Measurements from ENCODE around the gene KLK14. TPM values are rescaled to one million over a fixed set of nuclear protein-coding genes. Genes with fewer than 3 reads are reported as not detected.

The KLK14 gene
- polyA plus RNA-seq, 1 donor from 2014 or later, result not detected

DNA sequence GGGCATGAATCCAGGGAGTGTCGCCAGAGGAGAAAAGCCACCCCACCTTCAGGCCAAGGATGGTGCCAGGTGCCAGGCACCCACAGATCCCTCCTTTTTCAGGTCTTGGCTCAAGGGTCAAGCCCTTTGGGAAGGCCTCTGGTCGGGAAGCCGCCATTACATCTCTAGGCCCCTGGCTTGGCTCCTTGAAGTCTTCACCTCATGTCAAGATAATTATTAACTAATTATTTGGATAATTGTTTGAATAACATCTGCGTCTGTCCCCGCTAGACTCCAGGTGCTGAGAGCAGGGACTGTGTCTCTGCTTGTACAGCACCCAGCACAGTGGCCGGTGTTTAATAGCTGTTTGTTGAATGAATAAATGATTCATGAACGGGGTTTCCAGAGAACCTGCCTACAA is 19.0 kb downstream of the KLK14 start:
- peaks cover 1% of the 10 kb centered on the region for H3K36me3 Mint-ChIP-seq
- H3K9me3 Mint-ChIP-seq, result peaks cover 0 to 8% (median 6%) of the 10 kb centered on the region in 3 donors
- H3K4me1 Mint-ChIP-seq, result peaks cover 0 to 3% (median 2%) of the 10 kb centered on the region in 3 donors
- H3K27me3 Mint-ChIP-seq, result peaks cover 35% of the 10 kb centered on the region
- no peak overlapping the region for H3K27ac Mint-ChIP-seq
- peak overlapping the region in 1 of 4 donors; percentile 43 for H3K4me3 Mint-ChIP-seq

DNA sequence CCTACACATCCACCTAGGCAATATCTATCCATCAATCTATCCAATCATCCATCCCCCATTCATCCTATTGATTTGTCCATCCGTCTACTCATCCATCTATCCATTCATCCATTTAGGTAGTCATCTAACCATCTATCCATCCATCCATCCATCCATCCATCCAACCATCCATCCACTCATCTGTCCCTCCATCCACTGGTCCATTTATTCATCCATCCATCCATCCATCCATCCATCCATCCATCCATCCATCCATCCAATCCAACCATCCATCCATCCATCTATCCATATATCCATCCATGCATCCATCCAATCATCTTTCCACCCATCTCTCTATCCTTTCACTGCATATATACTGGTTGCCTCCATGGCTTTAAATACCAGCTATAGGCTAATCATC is 21.7 kb downstream of the KLK14 start:
- Mint-ChIP-seq H3K27me3 (peaks cover 25% of the 10 kb centered on the region), H3K9me3 (peaks cover 0 to 4% (median 0%) of the 10 kb centered on the region in 3 donors), H3K27ac (no peak overlapping the region), H3K4me1 (peaks cover 0 to 3% (median 2%) of the 10 kb centered on the region in 3 donors), H3K4me3 (no peak overlapping the region), H3K36me3 (peaks cover 4% of the 10 kb centered on the region)

DNA sequence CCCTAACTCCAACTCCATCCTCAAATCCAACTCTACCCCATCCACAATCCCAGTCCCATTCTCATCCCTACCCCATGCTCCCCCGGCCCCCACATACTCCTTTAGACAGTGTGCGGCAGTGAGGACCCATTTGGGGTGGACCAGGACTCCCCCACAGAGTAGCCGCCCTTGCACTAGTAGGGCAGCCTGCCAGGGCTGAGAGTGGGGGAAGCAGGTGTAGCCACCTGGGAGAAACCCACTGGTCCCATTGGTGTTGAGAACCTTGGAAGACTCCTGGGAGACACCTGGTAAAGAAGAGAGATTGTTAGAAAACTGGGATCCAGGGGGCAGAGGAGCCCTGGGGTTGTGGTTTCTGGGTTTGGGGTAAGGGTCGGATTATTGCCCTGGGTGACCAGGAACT is 22.4 kb downstream of the KLK14 start:
- Mint-ChIP-seq H3K27me3 (peaks cover 24% of the 10 kb centered on the region), H3K9me3 (peaks cover 0 to 4% (median 1%) of the 10 kb centered on the region in 3 donors), H3K36me3 (peaks cover 3% of the 10 kb centered on the region), H3K4me3 (no peak overlapping the region), H3K27ac (no peak overlapping the region), H3K4me1 (peaks cover 0 to 3% (median 1%) of the 10 kb centered on the region in 3 donors)

DNA sequence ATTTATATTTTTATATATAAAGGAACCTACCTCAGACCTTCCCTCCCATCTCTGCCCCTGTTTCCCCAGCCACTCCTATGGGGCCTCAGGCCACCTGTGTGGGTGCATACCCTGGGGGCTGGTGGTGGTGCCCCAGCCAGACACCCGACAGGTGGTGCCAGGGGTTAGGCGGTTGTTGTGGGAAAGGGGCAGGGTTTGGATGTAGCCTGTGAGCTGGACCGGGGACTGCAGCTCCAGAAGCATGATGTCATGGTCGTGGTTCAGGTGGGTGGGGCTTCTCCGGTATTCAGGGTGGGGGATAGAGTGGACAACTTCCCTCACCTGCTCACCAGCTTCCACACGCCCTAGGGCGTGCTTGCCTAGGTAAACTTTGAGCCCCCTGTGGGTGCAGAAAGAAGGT is 23.0 kb downstream of the KLK14 start:
- Mint-ChIP-seq H3K4me3 (no peak overlapping the region), H3K4me1 (peaks cover 0 to 3% (median 0%) of the 10 kb centered on the region in 3 donors), H3K27ac (no peak overlapping the region), H3K27me3 (peaks cover 22% of the 10 kb centered on the region), H3K9me3 (peaks cover 0 to 4% (median 1%) of the 10 kb centered on the region in 3 donors), H3K36me3 (peaks cover 3% of the 10 kb centered on the region)

DNA sequence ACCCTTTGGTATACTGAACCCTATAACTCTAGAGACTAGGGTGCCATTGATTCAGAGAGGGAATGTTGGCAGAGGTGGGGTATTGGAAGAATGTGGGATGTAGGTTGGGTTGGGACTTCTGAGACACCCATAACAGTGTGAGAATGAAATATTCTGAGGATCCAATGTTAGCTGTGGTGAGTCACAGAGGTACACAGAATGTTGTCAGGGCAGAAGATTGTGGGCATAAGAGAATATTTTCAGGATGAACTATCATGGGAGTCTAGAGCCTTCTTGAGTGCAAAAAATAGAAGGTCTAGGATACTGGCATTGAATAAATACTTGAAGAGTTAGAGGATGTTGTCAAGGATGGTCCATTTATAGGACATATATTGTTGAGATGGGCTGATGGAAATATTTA is 26.8 kb downstream of the KLK14 start:
- H3K4me1 Mint-ChIP-seq, result no peaks in the 10 kb centered on the region
- peaks cover 14% of the 10 kb centered on the region for H3K27me3 Mint-ChIP-seq
- H3K27ac Mint-ChIP-seq, result no peak overlapping the region
- peaks cover 0 to 4% (median 2%) of the 10 kb centered on the region in 3 donors for H3K9me3 Mint-ChIP-seq
- H3K4me3 Mint-ChIP-seq, result no peak overlapping the region
- peaks cover 3% of the 10 kb centered on the region for H3K36me3 Mint-ChIP-seq

DNA sequence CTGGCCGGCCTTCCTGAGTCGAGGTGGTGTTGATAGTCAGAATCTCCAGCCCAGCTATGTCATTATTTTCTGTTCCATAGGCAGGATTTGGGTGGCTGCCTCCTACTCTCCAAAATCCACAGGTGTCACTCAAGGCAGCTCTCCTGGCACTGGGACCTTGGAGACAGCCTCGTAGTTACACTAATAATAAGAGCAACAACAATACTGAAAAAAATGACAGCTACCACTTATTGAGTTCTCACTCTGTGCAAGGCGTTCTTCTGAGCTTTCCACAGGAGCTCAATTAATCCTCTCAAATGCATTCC is 35.7 kb downstream of the KLK14 start:
- Mint-ChIP-seq H3K27ac (no peak overlapping the region), H3K36me3 (no peaks in the 10 kb centered on the region), H3K9me3 (peaks cover 0 to 10% (median 8%) of the 10 kb centered on the region in 3 donors), H3K27me3 (peaks cover 1% of the 10 kb centered on the region), H3K4me3 (peak overlapping the region in 1 of 4 donors; percentile 8), H3K4me1 (no peaks in the 10 kb centered on the region)

DNA sequence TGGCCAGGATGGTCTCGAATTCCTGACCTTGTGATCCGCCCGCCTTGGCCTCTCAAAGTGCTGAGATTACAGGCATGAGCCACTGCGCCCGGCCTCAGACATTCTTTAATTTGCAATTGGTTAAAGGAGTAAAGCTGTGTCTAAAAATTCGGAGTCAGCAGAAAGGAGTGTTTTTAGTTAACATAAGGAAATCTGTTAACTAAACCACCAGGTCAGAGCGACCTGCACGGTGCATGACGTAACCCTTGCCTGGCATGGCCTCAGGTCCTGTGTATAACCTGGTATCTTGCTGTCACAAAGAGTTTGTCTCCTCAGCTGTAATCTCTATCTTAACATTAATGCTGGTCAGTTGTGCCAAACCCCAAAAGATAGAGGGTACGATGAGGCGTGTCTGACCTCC is 38.4 kb downstream of the KLK14 start:
- H3K4me1 Mint-ChIP-seq, result no peaks in the 10 kb centered on the region
- peaks cover 1 to 10% (median 6%) of the 10 kb centered on the region in 3 donors for H3K9me3 Mint-ChIP-seq
- no peak overlapping the region for H3K27ac Mint-ChIP-seq
- no peak overlapping the region for H3K4me3 Mint-ChIP-seq
- H3K27me3 Mint-ChIP-seq, result peaks cover 1% of the 10 kb centered on the region
- H3K36me3 Mint-ChIP-seq, result no peaks in the 10 kb centered on the region

DNA sequence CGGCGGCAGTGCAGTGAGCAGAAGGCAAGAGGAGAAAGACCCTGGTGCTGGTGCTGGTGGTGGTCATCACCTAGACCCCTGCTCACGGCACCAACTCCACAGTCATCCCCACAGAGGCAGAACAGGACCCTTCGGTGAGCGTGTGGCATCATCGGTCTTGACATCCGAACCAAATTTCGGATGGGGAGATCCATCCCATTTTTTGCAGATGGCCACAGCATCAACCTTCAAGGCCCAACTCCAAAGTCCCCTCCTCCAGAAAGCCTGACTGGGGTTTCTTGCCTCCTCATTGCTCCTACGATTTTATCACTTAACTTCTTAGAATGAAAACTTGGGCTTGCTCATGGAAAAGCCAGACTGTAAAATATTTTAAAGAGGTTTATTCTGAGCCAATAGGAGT is 39.2 kb downstream of the KLK14 start:
- no peak overlapping the region for H3K27ac Mint-ChIP-seq
- H3K4me3 Mint-ChIP-seq, result no peak overlapping the region
- no peaks in the 10 kb centered on the region for H3K36me3 Mint-ChIP-seq
- H3K4me1 Mint-ChIP-seq, result no peaks in the 10 kb centered on the region
- peaks cover 3 to 6% (median 3%) of the 10 kb centered on the region in 3 donors for H3K9me3 Mint-ChIP-seq
- peaks cover 1% of the 10 kb centered on the region for H3K27me3 Mint-ChIP-seq

DNA sequence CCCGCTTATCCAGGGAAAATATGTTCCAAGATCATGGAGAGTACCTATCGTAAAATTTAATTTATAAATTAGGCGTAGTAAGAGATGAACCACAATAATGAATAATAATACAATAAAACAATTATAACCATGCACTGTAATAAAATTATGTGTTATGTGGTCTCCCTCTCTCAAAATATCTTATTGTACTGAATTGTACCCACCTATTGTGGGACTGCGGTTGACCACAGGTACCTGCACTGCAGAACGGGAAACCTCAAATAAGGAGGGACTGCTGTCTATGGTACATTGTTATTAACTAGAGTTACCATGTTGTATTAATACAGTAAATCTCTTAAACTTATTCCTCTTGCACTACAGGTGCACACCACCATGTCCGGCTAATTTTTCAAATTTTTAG is 42.5 kb downstream of the KLK14 start:
- Mint-ChIP-seq H3K9me3 (peaks cover 0 to 6% (median 3%) of the 10 kb centered on the region in 3 donors), H3K27me3 (peaks cover 5% of the 10 kb centered on the region), H3K36me3 (no peaks in the 10 kb centered on the region), H3K27ac (no peak overlapping the region), H3K4me1 (no peaks in the 10 kb centered on the region), H3K4me3 (no peak overlapping the region)

DNA sequence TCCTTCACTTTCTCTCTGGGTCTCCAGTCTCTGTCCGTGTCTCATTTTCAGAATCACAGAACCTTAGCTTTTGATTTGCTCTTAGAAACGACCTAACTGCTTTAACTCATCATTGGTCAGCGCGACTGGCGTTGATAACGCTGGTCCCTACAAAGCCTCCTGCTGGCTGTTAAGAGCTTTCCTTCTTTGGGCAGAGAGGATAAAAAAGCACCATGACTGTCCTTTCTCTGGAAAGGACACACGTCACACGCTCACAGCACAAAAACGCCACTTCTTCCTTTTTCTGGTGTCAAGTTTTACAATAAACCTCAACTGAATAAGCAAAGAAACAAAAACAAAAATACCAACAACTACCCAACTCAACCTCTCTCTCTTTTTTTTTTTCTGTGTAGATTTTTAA is 46.2 kb downstream of the KLK14 start:
- Mint-ChIP-seq H3K27ac (no peak overlapping the region), H3K4me3 (no peak overlapping the region), H3K9me3 (peaks cover 0 to 1% (median 0%) of the 10 kb centered on the region in 3 donors), H3K27me3 (peaks cover 15% of the 10 kb centered on the region), H3K36me3 (no peaks in the 10 kb centered on the region), H3K4me1 (no peaks in the 10 kb centered on the region)

DNA sequence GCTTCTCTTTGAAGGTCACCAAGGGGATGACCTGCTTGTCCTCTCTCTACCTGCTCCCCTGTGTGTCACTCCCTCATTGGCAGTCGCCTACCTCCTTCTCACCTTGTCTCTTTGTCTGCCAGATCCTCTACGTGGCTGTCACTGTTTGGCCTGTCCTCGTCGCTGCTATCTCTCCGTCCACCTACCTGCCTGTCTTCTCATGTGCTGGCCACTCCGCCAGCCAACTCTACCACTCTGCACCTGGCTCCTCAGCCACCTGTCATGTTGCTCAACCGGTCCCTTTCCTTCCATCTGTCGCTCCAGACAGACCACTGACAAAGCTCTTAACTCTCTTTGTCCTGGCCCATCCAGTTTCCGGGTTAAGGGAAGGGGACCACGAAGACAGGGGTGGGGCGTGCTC is 48.0 kb downstream of the KLK14 start, which contains the start of gene KLK12:
Gene KLK12 (minus strand): TSS at position 299 of the 400 bp plus-strand sequence. CDS start 381 bp downstream, outside the sequence.
- Mint-ChIP-seq H3K9me3 (peaks cover 0 to 1% (median 0%) of the 10 kb centered on the region in 3 donors), H3K27ac (no peak within 1 kb of the TSS), H3K4me1 (no peaks in the 10 kb centered on the region), H3K27me3 (peaks cover 18% of the 10 kb centered on the region), H3K4me3 (no peak within 1 kb of the TSS), H3K36me3 (no peaks in the 10 kb centered on the region)

DNA sequence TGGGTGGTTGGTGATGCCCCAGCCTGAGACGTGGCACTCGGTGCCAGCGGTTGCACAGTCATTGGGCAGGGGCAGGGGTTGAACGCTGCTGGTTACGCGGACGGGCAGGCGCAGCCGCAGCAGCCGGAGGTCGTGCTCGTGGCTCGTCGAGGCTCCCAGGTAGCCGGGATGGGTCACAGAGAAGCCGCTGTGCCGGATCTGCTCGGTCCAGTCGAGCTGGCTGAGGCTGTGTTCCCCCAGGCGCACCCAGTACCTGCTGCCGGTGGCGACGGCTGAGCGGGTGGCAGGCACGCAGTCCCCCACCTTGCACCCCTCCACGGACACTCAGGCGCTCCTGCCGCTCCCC is 50.8 kb downstream of the KLK14 start:
- Mint-ChIP-seq H3K27ac (no peak overlapping the region), H3K4me3 (no peak overlapping the region), H3K36me3 (no peaks in the 10 kb centered on the region), H3K27me3 (peaks cover 19% of the 10 kb centered on the region), H3K4me1 (no peaks in the 10 kb centered on the region), H3K9me3 (no peaks in the 10 kb centered on the region)

DNA sequence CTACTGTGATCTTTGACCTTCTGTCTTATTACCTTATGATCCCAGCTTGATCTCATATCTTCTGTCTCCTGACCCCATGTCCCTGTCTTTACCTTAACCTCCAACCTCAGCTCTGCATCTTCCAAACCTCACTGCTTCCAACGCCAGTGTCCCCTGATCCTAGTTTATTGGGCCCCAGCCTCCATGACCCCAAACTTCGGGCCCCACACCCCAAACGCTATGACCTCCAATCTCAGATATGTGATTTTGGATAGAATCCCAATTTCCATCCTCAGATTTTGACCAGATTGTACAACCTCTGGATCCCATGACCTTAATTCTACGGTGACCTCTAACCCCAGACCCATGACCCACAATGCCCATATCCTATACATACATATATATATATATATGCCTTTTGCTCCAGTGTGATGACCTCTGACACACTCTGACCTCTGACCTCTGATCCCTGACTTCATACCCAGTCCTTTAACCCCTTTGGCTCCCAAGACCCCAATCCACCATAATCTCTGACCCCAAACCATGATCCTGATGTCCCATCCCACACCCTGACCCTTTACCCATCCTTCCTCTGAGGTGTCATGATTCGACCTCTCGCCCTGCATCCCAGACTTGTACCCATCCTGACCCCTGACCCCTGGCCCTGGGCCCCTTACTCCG is 51.3 kb downstream of the KLK14 start:
- H3K4me3 Mint-ChIP-seq, result no peak overlapping the region
- H3K27me3 Mint-ChIP-seq, result peaks cover 21% of the 10 kb centered on the region
- H3K27ac Mint-ChIP-seq, result no peak overlapping the region
- H3K9me3 Mint-ChIP-seq, result no peaks in the 10 kb centered on the region
- no peaks in the 10 kb centered on the region for H3K4me1 Mint-ChIP-seq
- no peaks in the 10 kb centered on the region for H3K36me3 Mint-ChIP-seq

DNA sequence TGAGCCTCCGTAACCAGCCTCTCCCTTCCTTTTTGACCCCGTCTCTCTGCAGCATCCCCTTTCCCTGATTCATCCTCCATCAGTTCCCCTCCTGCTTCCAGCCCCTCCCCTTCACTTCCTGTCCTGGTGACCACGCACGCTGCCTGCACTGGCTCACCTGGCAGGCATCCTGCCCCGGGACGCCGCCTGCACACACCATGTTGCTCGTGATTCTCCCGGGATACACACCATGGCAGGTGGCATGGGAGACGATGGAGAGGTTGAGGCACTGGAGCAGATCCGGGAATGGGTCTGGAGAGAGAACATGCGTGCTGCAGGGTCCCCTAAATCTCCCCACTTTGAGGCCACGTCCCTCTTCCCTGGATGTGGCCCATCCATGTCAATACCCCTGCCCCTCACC is 52.1 kb downstream of the KLK14 start:
- H3K27me3 Mint-ChIP-seq, result peaks cover 20% of the 10 kb centered on the region
- H3K9me3 Mint-ChIP-seq, result no peaks in the 10 kb centered on the region
- no peak overlapping the region for H3K27ac Mint-ChIP-seq
- no peaks in the 10 kb centered on the region for H3K36me3 Mint-ChIP-seq
- H3K4me1 Mint-ChIP-seq, result no peaks in the 10 kb centered on the region
- no peak overlapping the region for H3K4me3 Mint-ChIP-seq

DNA sequence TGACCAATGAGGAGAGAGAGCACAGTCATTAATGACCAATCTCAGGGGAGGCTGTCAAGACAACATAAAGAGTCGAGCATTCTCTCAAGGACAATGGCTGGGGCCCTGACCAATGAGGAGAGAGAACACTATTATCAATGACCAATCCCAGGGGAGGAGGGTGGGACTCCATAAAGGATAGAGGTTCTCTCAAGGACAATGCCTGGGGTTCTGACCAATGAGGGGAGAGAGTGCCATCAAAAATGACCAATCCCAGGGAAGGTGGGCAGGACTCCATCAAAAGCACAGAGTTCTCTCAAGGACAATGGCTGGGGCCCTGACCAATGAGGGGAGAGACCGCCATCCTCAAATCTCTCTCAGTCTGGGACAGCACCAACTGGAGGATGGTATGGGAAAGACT is 53.0 kb downstream of the KLK14 start:
- H3K4me1 Mint-ChIP-seq, result no peaks in the 10 kb centered on the region
- H3K36me3 Mint-ChIP-seq, result no peaks in the 10 kb centered on the region
- H3K27me3 Mint-ChIP-seq, result peaks cover 22% of the 10 kb centered on the region
- H3K9me3 Mint-ChIP-seq, result no peaks in the 10 kb centered on the region
- H3K27ac Mint-ChIP-seq, result no peak overlapping the region
- no peak overlapping the region for H3K4me3 Mint-ChIP-seq

Data from IgD-negative memory B cell (primary cell).